HPDE6-E6E7 (cell line): ENCODE data around the gene SLC30A9.

ENCODE experiments used
- DNase-seq: peaks from one replicate; pipeline ENCODE4 v3.0.0; 2011; ENCODE audit warnings: missing footprints; ENCODE audit errors: extremely low spot score

The SLC30A9 gene

GRCh38 chr4:41999321-41999720 is 9.0 kb downstream of the SLC30A9 start:
- DNase-seq = no peak

DNA sequence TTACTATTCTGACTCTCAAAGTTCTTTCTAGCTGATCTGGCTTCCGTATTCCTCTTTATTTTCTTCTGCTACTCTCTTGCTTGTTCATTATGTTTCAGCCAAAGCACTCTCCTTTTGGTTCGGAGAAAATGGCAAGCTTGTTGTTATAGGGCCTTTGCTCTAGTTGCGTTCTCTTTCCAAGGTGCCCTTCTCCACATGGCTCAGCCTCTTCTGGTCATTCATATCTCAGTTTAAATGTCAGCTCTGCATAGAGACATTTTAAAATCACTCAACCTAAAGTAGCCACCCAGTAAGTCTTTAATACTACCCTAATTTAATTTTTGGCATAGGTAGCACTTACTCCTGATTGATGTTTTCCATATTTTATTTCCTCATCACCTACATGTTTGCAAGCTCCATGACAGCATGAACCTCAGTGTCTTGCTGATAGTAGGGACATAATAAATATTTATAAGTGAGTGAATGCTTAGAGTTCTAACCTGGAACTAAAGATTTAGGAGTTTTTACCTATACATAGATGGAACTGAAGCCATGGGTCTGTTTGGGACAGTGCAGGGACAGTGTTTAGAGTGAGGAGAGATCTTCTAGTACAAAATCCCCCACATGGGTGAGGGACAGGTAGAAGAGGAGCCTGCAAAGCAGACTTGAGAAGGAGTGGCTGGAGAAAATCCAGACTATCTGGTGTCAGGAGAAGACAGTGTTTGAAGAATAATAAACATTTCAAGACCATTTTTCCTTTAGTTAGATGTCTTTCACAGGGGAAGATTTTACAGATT is 17.9 kb downstream of the SLC30A9 start:
- no peak for DNase-seq

GRCh38 chr4:42015438-42015837 is 25.1 kb downstream of the SLC30A9 start:
- no peak for DNase-seq

DNA sequence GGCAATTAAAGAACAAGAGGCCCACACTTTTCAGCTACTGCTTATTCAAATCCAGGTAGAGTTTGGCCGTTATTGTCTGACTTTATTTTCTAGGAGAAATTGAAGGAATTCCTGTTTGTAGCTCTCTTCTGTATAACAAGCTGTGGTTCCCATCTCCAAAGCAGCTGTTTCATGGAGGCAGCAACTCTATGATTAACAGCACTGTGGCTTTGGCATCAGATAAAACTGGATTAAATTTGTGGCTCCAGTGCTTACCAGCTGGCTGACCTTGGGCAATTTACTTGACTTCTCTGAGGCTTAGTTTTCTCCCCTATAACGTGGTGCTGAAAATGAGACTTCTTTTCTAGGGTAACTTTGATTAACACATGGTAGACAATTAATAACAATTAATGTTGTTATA is 28.1 kb downstream of the SLC30A9 start:
- DNase-seq = no peak

GRCh38 chr4:42048394-42048793 is 58.1 kb downstream of the SLC30A9 start:
- no peak for DNase-seq

DNA sequence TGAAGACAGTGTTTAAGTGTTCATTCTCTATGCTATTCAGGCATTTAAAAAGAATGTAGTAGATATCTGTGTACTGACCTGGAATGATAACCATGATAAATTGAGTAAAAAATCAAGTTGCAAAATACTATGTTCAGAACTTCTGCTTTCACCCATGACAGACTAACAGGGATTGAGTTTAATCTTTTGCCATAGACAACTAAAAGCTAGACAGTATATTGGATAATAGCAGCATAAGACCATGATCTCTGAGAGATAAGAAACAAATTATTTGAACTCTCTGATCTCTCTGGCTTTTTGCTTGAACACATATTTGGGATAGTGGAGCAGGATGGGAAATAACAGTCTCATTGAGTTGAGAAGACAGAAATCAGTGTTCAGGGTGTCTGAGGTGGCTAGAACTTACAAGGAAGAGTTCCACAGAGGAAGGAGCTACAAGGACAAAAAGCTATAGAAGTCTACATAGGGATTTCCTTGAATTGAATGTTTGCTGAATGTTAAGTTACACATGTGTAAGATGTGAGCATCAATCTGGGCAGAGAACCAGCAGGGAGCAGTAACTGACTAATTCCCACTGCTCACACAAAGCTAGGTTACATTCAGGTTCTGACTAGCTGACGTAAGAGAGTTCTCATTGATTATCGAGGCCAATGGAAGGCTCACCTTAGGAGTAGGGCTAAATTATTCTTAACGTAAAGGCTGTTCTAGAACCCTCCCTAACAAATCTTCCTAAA is 60.4 kb downstream of the SLC30A9 start:
- no peak for DNase-seq

- no peak for DNase-seq
These were observed 76.1 kb downstream of the SLC30A9 start for GRCh38 chr4:42066402-42066801.

GRCh38 chr4:42067264-42067663 is 76.9 kb downstream of the SLC30A9 start:
- DNase-seq = no peak

GRCh38 chr4:42070463-42070862 is 80.1 kb downstream of the SLC30A9 start:
- no peak for DNase-seq

DNA sequence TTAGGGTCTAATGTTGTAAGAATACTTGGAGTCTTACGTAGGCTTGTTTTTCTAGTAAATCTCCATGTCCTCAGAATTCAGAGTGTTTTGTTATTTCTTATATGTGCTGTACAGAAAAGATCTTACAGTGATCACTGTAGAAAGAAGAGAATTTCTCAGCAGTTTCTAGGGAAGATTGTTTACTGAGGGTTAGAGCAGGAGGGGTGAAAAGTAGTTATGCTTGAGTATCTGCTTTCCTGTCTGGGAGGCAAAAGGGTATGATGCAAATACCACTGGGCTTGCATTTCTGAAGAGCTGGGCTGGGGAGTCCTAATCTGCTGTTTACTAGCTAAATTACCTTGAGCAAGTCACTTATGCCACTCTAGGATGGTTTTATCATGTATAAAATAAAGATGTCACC is 84.0 kb downstream of the SLC30A9 start:
- no peak for DNase-seq

DNA sequence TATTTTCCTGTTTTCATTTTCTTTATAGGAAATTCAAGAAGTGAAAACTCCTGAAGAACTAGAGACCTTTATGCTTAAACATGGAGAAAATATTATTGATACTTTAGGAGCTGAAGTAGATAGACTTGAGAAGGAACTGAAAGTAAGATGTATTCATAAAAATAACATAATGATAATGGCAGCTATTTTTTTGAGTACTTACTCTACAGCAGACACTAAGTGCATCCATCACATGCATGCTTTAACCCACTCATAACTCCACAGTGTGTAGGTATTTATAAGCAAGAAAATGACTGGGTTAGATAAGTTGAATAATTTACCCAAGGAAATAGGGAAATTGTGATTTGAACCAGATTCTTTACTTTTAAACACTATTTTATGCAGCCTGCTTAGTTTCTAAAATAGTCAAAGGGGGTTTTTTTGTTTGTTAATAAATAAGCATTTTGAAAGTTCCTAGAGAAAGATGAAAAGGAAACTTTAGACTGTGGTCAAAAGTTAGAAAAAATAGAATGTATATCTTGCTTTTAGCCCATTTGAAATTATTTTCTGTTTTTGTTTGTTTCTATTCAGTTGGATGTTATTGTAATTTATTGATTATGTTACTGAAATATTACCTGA is 88.0 kb downstream of the SLC30A9 start:
- no peak for DNase-seq

GRCh38 chr4:42080306-42080705 is 90.0 kb downstream of the SLC30A9 start:
- DNase-seq = no peak

DNA sequence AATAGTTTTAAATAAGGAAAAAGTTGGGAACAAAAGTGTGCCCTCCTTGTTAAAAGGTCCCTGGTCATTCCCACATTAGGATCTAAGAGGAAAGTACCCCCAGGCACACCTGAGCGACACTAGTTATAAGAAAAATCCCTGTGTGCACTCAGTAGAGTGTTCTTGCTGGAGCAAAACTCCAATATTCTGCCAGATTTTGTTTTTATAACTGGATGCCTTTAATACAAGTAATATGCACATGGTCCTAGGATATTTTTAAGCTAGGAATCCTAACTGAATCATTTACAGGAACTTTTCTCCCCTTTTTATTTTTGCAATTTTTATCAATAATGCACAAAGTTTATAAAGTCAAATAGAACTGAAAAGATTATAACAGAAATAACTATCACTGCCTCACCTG is 93.5 kb downstream of the SLC30A9 start:
- no peak for DNase-seq

GRCh38 chr4:42088386-42088785 is 98.1 kb downstream of the SLC30A9 start:
- no peak for DNase-seq

- DNase-seq = peak; percentile 11
These were observed 111.2 kb downstream of the SLC30A9 start for GRCh38 chr4:42101446-42101975.

DNA sequence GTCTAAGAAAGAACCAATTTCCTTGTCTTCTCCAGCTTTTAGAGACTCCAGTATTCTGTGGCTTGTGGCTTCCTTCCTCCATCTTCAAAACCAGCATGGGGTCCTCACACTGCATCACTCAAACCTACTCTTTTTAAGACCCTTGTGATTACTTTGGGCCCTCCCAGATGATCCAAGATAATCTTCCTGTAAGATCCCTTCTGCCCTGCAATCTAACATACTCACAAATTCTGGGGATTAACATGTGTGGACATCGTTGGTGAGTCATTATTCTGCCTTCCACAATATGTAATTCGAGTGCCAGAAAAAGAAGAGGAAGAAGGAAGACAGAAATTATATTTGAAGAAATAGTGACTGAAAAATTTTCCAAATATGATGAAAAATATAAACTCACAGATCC is 114.2 kb downstream of the SLC30A9 start:
- DNase-seq = peak; percentile 21

GRCh38 chr4:42112846-42113245 is 122.5 kb downstream of the SLC30A9 start:
- no peak for DNase-seq

- DNase-seq = no peak
These were observed 129.6 kb downstream of the SLC30A9 start for GRCh38 chr4:42119886-42120285.

- DNase-seq = no peak
These were observed 131.9 kb downstream of the SLC30A9 start for GRCh38 chr4:42122237-42122636.

GRCh38 chr4:42123071-42123644 is 132.8 kb downstream of the SLC30A9 start:
- no peak for DNase-seq

- DNase-seq = no peak
These were observed 141.8 kb downstream of the SLC30A9 start for GRCh38 chr4:42132099-42132498.

- no peak for DNase-seq
These were observed 142.7 kb downstream of the SLC30A9 start for GRCh38 chr4:42133006-42133405.
